Measurements from ENCODE around the gene PLTP.
"Not testable (repeated sequence)": the region's sequence is repeated elsewhere in the genome, so short reads cannot be mapped to it uniquely, and the experiment has no call there.

Gene PLTP, protein sequence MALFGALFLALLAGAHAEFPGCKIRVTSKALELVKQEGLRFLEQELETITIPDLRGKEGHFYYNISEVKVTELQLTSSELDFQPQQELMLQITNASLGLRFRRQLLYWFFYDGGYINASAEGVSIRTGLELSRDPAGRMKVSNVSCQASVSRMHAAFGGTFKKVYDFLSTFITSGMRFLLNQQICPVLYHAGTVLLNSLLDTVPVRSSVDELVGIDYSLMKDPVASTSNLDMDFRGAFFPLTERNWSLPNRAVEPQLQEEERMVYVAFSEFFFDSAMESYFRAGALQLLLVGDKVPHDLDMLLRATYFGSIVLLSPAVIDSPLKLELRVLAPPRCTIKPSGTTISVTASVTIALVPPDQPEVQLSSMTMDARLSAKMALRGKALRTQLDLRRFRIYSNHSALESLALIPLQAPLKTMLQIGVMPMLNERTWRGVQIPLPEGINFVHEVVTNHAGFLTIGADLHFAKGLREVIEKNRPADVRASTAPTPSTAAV

DNA sequence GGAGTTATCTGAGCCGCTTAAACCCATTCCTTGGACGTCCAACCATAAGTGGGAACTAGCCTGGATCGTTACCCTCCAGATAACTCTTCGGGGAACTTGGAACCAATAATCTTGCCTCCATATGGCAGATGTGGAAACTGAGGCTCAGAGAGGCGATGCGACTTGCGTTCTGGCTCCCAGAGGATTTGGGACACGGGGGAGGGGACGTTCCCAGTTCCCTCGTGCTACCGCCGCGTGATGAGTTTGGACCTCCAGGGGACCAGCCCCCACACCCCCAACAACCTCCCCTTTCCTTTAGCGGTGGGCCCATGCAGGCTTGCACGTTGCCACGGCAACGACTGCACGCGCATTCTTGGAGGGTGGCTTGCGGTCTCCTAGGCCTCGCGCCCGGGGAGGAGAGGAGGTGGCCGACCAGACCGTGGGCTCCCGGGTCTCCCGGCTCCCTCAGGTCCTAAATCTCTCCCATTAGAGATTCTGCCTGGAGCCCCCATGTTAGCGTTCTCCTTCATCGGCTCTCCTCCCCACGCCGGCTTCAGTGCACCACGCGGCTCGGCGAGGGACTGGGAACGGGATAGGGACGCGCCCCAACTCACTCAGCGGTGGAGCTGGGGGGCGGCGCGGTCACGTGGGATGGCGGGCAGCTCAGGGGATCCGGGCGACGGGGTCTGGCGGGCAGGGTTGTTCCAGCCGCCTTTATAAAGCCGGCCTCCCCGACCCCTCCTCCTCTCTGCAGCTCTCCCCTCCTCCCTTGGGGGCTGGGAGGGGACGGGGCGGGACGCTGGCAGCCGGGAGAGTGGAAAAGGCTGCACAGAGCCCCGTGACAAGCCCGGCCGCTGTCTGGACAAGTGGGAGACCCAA lies at the start of gene PLTP:
PLTP (minus strand) TSS at position 670 of the 858 bp plus-strand sequence. CDS start 703 bp downstream, outside the sequence.
- no peak for DNase-seq

DNA sequence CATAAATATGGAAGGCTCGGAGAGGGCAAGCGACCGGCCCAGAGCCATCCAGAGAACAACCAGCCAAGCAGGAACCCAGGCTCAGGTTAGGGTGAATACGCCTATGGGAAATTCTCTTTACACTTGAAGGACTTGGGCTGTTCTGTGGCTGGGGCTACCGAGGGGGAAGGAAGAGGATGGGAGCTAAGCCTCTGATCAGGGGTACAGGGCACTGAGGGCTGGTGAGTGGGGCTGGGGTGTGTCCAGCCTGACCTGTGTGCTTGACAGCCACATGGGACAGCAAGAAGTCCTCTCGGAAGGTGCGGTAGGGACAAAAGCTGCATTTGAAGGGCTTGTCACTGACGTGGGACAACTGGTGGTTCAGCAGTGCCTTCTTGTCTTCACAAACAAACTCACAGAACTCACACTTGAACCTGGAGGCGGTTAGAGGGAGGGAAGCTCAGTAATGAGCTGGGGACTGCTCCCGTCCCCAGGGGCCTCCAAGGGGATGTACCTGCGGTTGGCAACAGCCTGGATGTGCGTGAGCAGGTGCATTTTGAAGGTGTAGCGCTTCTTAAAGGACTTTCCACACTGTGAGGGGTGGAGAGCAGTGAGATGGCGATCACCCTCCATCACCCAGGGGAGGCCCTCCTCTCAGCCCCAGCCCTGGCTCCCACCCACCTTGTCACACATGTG lies 48.1 kb upstream of the PLTP start:
- DNase-seq, result no peak

DNA sequence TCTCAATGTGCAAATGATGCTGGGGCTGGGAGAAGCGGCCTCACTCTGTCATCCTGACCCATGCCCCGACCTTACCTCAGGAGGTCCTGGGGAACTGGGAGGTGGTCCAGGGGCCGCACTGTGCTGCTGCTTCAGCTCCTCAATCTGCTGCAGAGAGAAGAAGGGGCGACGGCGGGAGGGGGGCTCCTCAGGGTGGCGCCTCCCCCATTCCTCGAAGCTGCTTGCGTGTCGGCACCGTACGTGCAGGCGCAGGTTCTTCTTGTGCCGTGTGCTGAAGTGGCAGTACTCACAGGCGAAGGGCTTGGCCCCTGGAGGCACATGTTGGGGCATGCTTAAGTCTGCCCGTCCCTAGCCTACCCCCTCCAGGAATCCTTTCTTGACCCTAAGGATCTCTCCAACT lies 47.2 kb upstream of the PLTP start:
- DNase-seq, result no peak

DNA sequence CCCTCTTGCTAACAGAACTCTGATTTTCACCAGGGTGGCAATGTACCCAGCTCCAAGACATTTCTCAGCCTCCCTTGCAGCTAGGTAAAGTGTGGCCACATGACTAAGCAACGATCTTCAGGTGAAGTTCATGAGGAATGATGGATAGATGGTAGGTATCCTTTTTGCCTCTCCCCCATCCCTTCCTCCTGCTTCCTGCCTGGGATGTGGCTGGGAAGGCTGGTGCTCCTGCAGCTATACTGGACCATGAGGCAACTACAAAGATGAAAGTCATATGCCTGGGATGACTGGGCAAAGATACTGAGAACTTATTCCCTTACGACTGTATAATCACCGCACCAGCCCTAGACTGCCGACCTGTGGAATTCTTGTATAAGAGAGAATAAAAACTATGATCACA lies 46.6 kb upstream of the PLTP start:
- no peak for DNase-seq

DNA sequence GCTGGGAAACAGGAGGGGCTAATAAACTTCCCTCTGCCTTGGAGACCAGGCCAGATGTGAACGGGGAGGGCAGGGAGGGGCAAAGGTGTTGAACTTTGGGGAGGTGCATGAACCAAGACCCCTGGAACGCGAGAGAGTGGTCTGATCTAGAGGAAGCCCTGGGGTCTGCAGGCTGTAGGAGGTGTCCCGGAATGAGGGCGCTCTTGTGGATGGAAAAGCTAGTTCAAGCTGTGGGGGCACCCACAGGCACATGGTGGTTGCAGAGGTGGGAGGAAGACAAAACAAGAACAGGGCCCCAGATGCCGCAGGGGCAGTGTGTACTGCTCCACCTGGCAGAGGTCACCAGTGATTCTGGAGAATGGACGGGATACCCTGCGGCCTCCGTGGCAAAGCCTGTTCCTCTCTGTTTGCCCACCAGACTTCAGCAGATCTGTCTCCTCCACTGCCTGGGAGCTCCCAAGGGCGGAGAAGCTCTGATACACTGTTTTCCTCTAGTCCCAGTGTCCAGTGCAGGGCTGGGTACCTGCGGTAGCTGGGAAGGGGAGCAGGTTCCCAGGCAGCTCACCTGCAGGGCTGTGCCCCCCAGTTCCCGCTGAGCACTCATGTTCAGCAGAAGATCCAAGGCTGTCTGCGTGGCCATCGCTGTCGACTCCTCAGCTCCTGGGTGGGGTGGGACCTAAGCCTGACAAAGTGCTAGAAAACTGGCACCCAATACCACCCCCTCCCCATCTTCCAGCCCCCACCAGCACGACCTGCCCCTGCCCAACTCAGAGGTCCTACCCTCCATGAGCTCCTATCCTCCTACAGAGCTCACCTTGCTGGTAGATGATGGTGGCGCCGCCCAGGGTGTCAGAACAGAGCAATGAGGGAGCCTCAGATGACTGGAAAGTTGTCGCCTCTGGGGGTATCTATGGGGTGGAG lies 45.3 kb upstream of the PLTP start:
- no peak for DNase-seq

DNA sequence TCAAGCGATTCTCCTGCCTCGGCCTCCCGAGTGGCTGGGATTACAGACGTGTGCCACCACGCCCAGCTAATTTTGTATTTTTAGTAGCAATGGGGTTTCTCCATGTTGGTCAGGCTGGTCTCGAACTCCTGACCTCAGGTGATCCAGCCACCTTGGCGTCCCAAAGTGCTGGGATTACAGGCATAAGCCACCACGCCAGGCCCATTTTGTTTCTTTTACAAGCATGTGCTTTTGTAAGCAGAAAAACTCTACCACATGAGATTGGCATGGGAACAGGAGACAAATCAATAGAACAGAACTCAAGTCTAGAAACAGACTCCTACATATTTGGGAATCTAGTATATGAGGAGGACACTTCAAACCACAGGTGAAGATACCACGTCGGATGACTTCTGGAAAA lies 44.4 kb upstream of the PLTP start:
- not testable (repeated sequence) for DNase-seq

DNA sequence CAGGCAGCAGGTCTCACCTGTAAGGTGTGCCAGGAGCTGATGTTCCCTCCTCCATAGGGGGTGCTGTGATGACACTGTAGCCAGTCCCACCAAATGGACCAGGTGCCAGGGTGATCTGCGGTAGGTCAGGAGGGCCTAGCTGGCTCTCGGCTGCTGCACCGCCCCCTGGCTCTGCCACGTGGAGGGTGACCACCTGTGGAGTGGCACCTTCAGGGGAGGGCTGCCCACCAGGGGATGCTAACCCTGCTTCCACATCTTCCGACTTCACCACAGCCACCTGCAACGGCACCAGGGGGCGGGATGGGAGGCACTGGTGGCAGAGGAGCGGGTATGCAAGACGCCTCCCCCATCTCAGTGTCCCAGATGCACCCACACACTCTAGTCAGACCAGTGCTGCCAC lies 41.7 kb upstream of the PLTP start:
- no peak for DNase-seq

DNA sequence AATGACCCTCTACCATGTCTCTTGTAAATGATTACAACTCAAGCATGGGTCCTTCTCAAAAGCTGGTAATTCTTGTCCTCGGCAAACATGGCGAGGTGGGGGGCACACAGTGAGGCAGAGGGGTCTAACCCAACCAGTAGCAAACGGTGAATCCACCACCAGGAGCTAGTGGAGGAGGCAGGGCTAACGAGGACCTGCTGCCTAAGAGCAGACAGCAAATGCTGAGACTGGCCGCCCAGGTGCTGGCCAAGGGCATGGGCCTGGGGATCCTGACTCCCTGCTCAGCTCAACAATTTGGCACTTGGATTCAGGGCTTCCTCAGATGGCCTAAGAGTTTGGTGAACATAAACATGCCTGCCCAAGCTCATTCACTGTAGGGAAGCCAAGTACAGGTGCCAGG lies 40.9 kb upstream of the PLTP start:
- no peak for DNase-seq

DNA sequence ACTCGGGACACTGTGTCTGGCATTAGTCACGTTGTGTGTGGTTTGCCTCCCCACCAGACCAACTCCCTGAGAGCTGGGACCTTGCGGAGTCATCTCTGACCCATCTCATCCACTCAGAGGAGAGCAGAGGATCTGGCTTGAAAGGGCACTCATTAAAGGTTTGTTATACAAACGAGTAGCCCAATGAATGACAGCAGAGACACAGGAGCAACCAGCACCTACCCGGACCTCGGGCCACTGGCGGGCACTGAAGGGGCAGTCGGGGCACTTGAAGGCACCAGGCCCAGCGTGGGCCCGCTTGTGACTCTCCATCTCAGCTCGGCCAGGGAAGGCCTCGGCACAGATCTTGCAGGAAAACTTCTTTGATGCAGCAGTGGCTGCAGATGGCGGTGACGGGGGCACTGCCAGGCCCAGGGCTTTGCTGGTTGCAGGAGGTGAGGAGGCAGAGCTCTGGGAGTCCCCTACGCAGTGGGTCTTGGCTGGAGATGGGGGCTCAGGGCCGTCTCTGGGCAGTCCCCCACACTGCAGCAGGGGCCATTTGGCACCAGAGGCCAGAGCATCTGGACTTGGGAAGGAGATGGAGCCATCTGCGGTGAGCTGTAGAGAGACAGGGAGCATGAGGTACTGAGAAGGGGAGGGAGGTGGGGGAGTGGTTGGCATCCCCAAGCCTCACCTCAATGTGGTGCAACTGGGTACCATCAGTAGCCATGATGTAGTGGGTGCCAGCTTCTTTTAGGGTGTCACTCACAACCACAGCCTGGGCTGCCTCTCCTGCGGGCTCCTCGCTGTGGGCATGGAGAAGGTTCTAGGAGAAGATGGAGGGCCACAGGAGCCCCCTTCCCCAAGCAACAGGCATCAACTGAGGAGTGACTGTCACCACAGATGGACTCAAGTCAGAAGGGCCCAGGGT lies 40.2 kb upstream of the PLTP start:
- no peak for DNase-seq

DNA sequence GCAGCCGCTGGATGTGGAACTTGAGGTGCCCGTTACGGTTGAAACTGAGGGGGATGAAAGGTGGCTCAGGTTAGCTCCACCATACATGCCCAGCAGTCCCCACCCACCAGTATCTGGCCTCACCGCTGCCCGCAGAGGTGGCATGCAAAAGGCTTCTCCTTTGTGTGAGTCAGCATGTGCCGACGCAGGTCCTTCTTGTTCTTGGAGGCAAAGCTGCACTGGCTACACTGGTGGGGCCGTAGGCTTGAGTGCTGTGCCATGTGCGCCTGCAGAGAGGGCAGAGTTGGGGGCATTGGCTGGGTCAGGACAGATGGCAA lies 38.3 kb upstream of the PLTP start:
- no peak for DNase-seq

DNA sequence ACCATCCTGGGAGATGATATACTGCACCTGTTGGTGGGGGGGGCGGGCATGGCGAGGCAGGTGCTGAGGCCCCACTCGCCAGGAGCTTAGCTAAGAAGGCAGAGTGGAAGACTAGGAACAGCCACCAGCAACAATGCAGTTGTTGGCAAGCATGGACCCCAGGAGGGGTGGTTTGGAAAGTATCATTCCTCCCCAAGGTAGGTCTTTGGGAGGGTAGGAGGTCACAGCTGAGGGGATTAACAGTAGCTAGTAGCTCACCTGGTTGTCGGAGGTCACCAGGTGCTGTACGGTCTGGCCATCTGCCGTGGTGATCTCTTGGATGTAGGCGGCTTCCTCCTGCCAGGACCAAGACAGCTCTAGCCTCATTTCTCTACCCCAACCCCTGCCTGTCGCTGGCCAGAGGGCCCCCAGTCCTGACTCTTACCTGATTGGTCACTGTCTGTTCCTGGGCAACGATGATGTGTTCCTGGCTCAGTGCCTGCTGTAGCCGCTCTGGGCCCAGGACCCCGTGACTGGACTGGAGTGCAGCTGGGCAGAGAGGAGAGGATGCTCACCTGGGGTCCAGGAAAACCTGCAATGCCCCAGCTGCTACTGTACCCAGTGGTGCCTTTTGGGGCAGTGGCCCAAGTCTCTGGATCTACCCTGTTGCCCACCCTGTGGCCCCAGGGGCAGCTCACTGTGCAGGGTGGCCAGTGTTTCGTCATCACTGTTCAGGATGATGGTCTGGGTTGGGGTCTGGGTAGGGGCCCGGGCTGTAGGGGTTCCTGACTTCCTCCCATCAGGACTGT lies 37.8 kb upstream of the PLTP start:
- no peak for DNase-seq

DNA sequence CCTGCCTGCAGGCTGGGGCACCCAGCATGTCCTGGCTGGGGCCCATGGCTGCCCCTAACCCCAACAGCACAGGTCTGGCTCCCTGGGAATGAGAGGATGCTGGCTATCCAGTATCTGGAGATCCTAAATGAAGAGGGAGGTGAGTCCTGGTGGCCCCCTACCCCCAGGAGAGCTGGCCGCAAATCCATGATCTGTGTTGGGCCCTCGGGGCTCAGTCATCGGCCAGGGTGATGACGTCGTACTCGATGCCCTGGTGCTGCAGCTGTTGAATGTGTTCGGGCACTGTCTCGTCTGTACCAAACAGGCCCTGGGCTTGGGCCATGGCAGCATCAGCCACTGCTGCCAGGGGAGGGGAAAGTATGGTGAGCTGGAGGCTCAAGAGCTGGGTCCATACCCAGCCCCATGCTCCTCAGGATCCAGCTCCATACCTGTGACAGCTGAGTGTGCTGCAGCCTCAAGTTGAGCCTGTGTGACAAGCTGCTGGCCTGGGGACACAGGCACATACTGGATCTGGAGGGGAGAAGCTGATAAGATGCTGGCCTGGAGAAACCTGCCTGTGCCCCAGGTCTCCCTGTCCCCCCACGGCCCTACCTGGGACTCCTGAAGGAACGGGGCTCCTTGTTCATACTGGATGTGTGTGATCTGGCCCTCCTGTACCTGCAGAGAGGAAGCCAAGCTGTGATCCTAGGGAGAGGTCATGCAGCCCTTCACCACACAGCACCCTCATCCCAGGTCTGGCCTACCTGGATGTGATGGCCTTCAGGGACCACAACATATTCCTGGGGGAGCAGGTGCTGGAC lies 37.0 kb upstream of the PLTP start:
- no peak for DNase-seq

DNA sequence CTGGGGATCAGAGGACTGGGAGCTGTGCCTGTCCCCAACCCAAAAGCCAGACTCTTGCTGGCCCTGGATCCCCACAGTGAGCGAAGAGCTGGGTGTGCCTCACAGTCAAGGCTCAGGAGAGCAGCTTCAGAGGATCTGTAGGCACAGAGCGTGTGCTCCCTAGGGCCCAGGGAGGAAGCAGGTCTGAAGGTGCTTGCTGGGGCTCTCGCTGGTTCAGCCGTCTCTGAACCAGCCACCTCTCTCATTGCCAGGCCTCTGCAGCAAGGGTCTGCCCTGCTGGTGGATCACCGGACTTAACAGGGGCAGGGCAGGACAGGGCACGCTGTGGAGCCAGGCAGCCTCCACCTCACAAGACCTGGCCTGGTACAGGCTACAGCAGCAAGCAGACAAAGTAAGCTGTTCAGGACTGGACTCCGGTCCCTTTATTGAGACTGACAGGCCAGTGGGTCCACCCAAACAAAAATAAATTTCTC lies 36.3 kb upstream of the PLTP start:
- no peak for DNase-seq

DNA sequence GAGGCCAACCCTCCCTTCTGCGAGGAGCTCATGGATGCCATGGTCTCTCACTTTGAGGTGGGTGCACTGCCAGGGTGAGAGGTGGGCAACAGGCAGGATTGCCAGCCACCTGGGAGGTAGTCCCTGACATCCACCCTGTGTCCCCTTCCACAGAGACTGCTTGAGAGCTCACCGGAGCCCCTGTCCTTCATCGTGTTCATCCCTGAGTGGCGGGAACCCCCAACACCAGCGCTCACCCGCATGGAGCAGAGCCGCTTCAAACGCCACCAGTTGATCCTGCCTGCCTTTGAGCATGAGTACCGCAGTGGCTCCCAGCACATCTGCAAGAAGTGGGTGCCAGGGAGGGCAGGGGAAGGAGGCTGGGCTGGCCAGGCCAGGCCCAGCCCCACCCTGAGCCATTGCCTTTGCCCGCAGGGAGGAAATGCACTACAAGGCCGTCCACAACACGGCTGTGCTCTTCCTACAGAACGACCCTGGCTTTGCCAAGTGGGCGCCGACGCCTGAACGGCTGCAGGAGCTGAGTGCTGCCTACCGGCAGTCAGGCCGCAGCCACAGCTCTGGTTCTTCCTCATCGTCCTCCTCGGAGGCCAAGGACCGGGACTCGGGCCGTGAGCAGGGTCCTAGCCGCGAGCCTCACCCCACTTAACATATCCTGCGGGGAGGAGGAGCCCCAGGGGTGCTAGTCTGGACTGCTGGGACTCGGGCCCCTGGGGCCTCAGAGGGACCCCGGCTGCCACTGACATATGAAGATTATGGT lies 35.3 kb upstream of the PLTP start:
- no peak for DNase-seq

DNA sequence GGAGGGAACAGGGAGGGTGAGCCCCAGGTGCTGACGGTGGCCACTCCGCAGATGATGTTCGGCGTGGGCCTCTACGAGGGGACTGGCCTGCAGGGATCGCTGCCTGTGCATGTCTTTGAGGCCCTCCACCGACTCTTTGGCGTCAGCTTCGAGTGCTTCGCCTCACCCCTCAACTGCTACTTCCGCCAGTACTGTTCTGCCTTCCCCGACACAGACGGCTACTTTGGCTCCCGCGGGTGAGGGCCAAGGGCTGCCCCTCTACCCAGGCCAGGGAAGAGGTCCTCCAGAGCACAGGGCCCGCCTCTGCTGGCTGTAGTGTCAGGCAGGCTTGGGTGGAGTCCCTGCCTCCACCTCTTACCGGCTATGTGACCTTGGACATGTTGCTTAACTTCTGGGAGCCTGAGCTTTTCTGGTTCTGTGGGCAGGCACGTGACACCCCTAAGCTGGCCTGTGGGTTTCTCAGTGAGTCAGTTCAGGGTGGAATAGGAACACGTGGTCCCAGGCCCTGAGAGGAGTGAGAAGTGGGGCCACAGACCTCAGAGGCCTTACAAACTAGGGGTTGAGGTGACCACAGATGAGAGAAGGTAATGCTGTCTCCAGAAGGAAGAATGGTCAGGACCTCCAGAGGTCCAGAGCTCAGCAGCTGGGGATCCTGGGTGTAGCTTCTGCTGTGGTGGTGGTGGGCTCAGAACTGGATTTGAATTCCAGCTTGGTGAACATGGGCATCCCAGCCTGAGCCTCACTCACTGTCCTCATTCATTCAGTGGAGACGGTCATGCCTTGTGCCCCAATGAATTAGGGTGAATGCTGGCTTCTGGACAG lies 34.4 kb upstream of the PLTP start:
- no peak for DNase-seq

DNA sequence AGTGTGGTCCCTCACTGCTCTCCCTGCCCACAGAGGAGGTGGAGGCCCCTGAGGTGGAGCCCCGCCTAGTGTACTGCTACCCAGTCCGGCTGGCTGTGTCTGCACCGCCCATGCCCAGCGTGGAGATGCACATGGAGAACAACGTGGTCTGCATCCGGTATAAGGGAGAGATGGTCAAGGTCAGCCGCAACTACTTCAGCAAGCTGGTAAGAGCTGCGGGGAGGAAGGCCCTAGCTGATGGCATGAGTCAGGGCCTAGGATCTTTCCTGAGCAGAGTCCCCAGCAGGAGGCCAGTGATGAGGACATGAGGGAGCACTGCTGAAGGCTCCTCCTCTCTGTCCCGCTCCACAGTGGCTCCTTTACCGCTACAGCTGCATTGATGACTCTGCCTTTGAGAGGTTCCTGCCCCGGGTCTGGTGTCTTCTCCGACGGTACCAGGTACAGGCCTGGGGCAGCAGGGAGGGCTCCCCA lies 33.8 kb upstream of the PLTP start:
- no peak for DNase-seq

DNA sequence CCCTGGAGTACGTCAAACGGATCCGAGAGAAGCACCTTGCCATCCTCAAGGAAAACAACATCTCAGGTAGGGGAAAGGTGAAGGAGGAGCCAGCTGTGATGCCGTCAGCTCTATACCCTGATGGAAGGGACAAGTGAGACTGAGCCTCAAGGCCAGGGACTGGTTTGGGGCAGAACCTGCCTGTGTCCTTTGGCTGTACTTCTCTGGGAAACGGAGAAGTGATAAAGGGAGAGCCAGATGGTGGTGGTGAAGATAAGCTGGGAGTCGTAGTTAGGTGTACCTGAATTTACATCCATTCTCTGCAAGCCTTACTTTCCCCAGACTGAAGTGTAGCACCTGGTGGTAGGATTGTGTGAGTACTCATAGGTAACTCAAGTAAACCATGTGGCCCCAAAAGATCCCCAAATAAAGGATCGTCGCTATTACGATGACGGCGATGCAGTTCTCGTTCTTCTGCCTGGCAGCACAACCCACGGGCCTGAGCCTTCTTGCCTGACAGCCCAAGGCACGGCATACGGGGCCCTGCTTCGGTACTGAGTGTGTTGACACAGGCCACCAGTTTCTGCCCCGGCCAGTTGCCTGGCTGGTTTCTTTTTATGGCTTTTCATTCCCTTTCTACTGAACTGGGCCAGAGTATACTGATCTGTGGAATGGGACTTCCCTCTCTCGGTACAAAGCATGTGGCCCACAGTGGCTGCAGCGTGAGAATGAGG lies 33.2 kb upstream of the PLTP start:
- DNase-seq, result no peak

Data from SW 1271 (cell line).